ENCODE measurements around the gene SPON2.

The SPON2 gene

GRCh38 chr4:1172228-1172851 lies at the start of gene SPON2:
Gene SPON2, minus strand, starts transcription at chr4:1172583.
- peak; percentile 87 for DNase-seq (ENCODE audit: low read depth)

GRCh38 chr4:1221155-1221870 lies 48.9 kb upstream of the SPON2 start:
- no peak for DNase-seq (ENCODE audit: low read depth)

GRCh38 chr4:1220566-1220965 lies 48.2 kb upstream of the SPON2 start:
- no peak for DNase-seq (ENCODE audit: low read depth)

GRCh38 chr4:1219566-1219950 lies 47.2 kb upstream of the SPON2 start:
- DNase-seq (ENCODE audit: low read depth), result no peak

- no peak for DNase-seq (ENCODE audit: low read depth)
These were observed 46.5 kb upstream of the SPON2 start for GRCh38 chr4:1218634-1219565.

- no peak for DNase-seq (ENCODE audit: low read depth)
These were observed 45.0 kb upstream of the SPON2 start for GRCh38 chr4:1217366-1217765.

GRCh38 chr4:1216869-1217294 lies 44.5 kb upstream of the SPON2 start:
- DNase-seq (ENCODE audit: low read depth), result no peak

GRCh38 chr4:1216076-1216614 lies 43.8 kb upstream of the SPON2 start:
- DNase-seq (ENCODE audit: low read depth), result no peak

- DNase-seq (ENCODE audit: low read depth), result no peak
These were observed 43.0 kb upstream of the SPON2 start for GRCh38 chr4:1215141-1216075.

- no peak for DNase-seq (ENCODE audit: low read depth)
These were observed 42.0 kb upstream of the SPON2 start for GRCh38 chr4:1214101-1215095.

GRCh38 chr4:1213336-1213995 lies 41.1 kb upstream of the SPON2 start:
- DNase-seq (ENCODE audit: low read depth), result no peak

GRCh38 chr4:1212546-1213335 lies 40.4 kb upstream of the SPON2 start:
- no peak for DNase-seq (ENCODE audit: low read depth)

GRCh38 chr4:1211891-1212545 lies 39.6 kb upstream of the SPON2 start:
- DNase-seq (ENCODE audit: low read depth), result no peak

GRCh38 chr4:1211371-1211770 lies 39.0 kb upstream of the SPON2 start:
- no peak for DNase-seq (ENCODE audit: low read depth)

GRCh38 chr4:1210971-1211370 lies 38.6 kb upstream of the SPON2 start:
- DNase-seq (ENCODE audit: low read depth), result no peak

GRCh38 chr4:1210241-1210841 lies 38.0 kb upstream of the SPON2 start:
- DNase-seq (ENCODE audit: low read depth), result no peak

- peak; percentile 45 for DNase-seq (ENCODE audit: low read depth)
These were observed 37.4 kb upstream of the SPON2 start for GRCh38 chr4:1209821-1210220.

Measured in iris pigment epithelial cell (primary cell).